Large intestine (tissue), 3 donors: ENCODE measurements around the gene MYL7. TPM values are rescaled to one million over a fixed set of nuclear protein-coding genes. Genes with fewer than 3 reads are reported as not detected.

Experiments used
- DNase-seq, 2 donors: peaks; one replicate each; pipeline versions ENCODE4 v3.0.0 to v3.0.0-alpha.2; 2013
- H3K27ac ChIP-seq: one replicate; pipeline ENCODE4 v1.5.1; 2013; ENCODE audit warnings: low read length
- H3K27me3 ChIP-seq: 2 replicates; pipeline ENCODE4 v1.6.1; 2013; ENCODE audit warnings: low read length; ENCODE audit not compliant: control insufficient read depth, insufficient read depth
- H3K36me3 ChIP-seq: 2 replicates; pipeline ENCODE4 v1.6.1; 2013; ENCODE audit warnings: low read length; ENCODE audit not compliant: control insufficient read depth, insufficient read depth
- H3K4me1 ChIP-seq: one replicate; pipeline ENCODE4 v1.6.1; 2013; ENCODE audit warnings: low read length; ENCODE audit not compliant: control insufficient read depth, insufficient read depth
- H3K4me3 ChIP-seq: one replicate; pipeline ENCODE4 v1.5.1; 2013; ENCODE audit warnings: low read length
- H3K9me3 ChIP-seq: one replicate; pipeline ENCODE4 v1.6.1; 2013; ENCODE audit warnings: mild to moderate bottlenecking, low read depth, low read length, moderate library complexity; ENCODE audit not compliant: control insufficient read depth
- WGBS: methylation state at CpG from one replicate; pipeline ENCODE4 v1.1.5; 2013; ENCODE audit warnings: low lambda C conversion rate; ENCODE audit not compliant: insufficient coverage; 5-methylcytosine and 5-hydroxymethylcytosine counted together
- polyA plus RNA-seq: library from polyadenylated mRNA; unstranded; fragments of 120-200 nt; gene quantifications from one replicate; pipeline ENCODE4 v1.2.1, GENCODE V29; 2013

The MYL7 gene
- polyA plus RNA-seq, 1 donor = 0.52 TPM

DNA sequence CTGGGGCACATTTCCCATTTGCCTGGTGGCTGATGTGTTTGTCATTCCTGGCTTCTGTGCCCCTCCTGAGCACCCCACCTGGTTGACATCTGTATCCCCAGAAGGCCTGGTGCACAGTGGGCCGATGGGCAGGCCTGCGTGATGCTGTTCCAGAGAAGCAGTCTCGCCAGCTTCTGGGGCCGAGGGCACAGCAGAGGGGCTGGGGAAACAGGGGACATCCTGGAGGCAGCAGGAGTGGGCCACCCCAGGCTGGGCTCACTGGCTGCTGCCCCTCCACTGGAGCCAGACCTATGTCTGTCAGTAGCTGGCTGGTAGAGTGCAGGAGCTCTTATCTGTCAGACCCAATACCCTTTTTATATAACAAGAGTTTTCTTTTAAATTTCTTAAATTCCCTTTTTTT, 896 bp upstream of the MYL7 start:
- no CpG with 5 or more reads among the region's 4 CpGs for WGBS
- H3K4me1 ChIP-seq = peaks cover 16% of the 10 kb centered on the region
- H3K4me3 ChIP-seq = no peak overlapping the region
- H3K27me3 ChIP-seq = peaks cover 28% of the 10 kb centered on the region
- no peaks in the 10 kb centered on the region for H3K36me3 ChIP-seq
- no peak for DNase-seq
- peaks cover 9% of the 10 kb centered on the region for H3K9me3 ChIP-seq
- H3K27ac ChIP-seq = no peak overlapping the region

DNA sequence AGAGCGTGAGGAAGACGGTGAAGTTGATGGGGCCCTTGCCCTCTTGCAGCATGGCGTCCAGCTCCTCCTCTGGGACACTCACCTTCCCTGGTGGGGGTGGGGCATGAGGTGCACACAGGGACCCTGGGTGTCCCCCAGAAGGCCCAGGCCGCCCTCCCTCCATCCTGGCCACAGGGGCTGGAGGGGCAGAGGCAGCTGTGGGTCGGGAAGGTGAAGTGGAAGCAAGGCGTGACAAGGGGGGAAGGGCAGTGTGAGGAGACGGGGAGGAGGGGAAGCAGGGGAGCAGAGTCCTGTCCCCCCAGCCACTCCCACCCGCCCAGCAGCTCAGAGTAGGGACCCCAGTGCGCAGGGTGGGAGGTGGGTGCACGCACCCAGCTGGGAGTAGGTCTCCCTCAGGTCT, 791 bp downstream of the MYL7 start:
- Histone ChIP-seq H3K36me3 (no peaks in the 10 kb centered on the region), H3K27ac (no peak overlapping the region), H3K4me3 (no peak overlapping the region), H3K4me1 (peaks cover 3% of the 10 kb centered on the region), H3K9me3 (peaks cover 5% of the 10 kb centered on the region), H3K27me3 (peaks cover 14% of the 10 kb centered on the region)
- no peak for DNase-seq
- WGBS = no CpG with 5 or more reads among the region's 10 CpGs

DNA sequence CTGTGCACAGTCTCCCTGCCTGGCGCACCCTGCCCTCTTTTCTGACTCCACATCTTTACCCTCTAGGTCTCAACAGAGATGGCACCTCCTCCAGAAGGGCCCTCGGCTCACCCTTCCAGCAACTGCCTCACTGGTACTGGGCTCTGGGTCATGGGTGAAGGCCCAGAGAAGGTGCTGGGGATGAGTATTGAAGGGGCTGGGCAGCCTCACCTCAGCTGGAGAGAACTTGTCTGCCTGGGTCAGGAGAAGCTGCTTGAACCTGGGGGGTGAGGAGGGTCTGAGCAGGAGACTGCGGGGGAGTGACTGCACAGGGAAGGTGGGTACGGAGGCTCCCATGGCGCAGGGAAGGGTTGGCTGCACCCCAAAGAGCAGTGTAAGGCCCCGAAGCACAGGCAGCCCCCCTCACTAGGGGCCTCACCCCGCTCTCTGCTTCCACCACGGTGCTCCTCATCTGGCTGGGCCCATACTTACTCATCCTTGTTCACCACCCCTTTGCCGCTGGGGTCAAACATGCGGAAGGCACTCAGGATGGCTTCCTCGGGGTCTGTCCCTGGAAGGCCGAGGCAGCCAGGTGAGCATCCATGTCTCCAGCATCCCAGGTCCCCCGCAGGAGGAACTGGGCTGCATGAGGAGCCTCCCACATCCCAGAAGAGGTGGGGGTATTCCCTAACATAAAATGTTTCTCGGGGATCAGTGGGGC, 1.7 kb downstream of the MYL7 start:
- Histone ChIP-seq H3K36me3 (no peaks in the 10 kb centered on the region), H3K27ac (no peak overlapping the region), H3K27me3 (peaks cover 5% of the 10 kb centered on the region), H3K4me1 (no peaks in the 10 kb centered on the region), H3K9me3 (no peaks in the 10 kb centered on the region), H3K4me3 (no peak overlapping the region)
- WGBS = no CpG with 5 or more reads among the region's 14 CpGs
- DNase-seq = no peak

DNA sequence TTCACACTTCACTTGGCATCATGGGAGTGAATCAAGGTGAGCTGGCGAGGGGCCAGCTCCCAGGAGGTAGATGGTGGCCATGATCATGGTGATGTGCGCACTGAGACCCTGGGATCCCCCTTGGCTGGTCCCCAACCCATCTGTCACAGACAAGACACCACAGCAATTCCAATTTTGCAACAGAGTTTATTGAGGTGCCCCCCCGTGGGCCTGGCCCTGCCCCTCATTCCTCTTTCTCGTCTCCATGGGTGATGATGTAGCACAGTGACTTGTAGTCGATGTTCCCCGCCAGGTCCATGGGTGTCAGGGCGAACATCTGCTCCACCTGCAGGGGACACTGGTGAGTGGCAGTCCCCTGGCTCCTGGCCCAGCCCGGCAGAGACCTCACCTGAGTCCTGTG, 2.4 kb downstream of the MYL7 start:
- no peaks in the 10 kb centered on the region for H3K36me3 ChIP-seq
- no CpG with 5 or more reads among the region's 8 CpGs for WGBS
- no peaks in the 10 kb centered on the region for H3K9me3 ChIP-seq
- no peak overlapping the region for H3K4me3 ChIP-seq
- H3K27me3 ChIP-seq = no peaks in the 10 kb centered on the region
- DNase-seq = no peak
- no peaks in the 10 kb centered on the region for H3K4me1 ChIP-seq
- no peak overlapping the region for H3K27ac ChIP-seq

DNA sequence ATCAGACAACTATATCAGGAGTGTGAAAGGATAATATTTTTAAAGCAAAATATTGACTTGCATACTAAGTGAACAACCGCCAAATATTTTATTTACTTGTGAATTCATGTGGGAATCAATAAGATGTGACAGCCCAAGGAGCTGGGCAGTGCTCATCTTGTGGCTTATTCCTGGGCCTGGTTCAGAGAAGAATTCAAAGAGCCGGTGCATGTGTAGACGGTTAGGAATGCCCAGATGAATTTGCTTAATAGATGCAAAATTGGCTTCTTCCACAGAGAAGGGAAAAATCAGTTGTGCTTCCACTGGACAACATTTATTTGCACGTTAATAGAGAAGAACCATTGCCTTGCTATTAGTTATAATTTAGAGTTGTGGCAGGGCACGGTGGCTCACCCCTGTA, 4.4 kb downstream of the MYL7 start:
- H3K27me3 ChIP-seq = no peaks in the 10 kb centered on the region
- no peak overlapping the region for H3K4me3 ChIP-seq
- no CpG with 5 or more reads among the region's 5 CpGs for WGBS
- H3K27ac ChIP-seq = no peak overlapping the region
- no peaks in the 10 kb centered on the region for H3K9me3 ChIP-seq
- H3K36me3 ChIP-seq = no peaks in the 10 kb centered on the region
- H3K4me1 ChIP-seq = peaks cover under 1% of the 10 kb centered on the region
- DNase-seq = no peak

DNA sequence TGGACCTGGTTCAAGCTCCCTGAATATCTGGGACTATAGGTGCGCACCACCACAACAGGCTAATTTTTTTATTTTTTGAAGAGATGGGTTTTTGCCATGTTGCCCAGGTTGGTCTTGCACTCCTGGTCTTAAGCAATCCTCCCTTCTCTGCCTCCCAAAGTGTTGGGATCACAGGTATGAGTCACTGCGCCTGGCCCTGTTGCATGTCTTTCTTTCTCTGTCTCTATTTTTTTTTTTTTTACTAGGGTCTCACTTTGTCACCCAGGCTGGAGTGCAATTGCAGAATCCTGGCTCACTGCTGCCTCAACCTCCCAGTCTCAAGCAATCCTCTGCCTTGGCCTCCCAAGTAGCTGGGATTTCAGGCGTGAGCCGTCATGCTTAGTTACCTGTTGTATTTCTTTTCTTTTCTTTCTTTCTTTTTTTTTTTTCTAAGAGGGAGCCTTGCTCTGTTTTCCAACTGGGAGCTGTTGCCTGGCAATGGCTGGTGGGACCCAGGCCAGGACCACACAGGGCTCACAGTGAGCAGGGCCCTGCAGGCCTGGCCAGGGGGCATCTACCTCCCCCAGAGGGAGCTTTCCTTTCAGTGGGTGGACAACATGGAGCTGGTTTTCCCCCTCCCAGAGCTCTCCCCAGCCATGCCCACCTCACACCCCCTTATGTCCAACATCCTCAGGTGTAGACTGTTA, 6.0 kb downstream of the MYL7 start:
- Histone ChIP-seq H3K9me3 (no peaks in the 10 kb centered on the region), H3K4me1 (peaks cover 7% of the 10 kb centered on the region), H3K27ac (no peak overlapping the region), H3K4me3 (no peak overlapping the region), H3K36me3 (no peaks in the 10 kb centered on the region), H3K27me3 (no peaks in the 10 kb centered on the region)
- DNase-seq = no peak
- whole genome bisulfite sequencing = 76% methylated on average over 2 of the region's 4 CpGs

DNA sequence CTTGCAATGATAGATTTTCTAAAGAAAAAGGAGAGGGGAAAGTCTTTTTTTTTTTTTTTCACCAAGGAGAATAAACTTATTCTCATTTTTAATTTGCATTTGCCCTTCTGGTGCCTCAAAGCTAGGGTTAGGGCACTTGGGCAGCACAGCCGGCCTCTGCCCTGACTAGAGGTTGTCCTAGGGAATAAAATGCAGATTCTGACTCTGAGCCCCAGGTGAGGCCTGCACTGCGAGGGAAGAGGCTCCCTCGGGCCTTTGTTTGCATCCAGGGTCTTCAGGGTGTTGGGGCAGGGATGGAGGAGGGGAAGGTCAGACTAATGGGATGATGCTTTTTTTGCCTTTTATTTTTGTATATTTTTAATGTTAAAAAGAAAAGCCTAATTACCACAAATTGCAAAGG, 7.8 kb downstream of the MYL7 start:
- H3K36me3 ChIP-seq = no peaks in the 10 kb centered on the region
- no peak overlapping the region for H3K27ac ChIP-seq
- no peak for DNase-seq
- peaks cover 7% of the 10 kb centered on the region for H3K4me1 ChIP-seq
- H3K27me3 ChIP-seq = no peaks in the 10 kb centered on the region
- no CpG with 5 or more reads among the region's 3 CpGs for WGBS
- H3K4me3 ChIP-seq = no peak overlapping the region
- no peaks in the 10 kb centered on the region for H3K9me3 ChIP-seq

DNA sequence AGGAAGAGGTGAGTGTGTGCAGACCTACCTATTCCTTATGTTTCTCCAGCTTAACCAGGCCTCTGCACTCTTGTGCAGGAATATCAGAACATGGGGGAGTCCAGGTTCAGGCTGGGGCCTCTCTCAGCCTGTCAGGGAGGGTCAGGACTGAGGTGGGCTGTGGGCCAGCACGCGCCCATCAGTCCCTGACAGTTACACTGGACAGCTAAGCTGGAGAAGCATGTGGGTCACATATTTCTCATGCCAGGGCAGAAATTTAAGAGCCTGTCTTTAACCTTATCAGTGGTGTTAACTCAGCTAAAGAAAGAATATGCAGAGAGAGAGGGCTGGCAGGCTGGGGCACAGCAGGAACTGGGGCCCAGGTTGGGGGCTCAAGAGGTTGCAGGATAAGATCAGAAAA, 9.1 kb downstream of the MYL7 start:
- Histone ChIP-seq H3K4me3 (no peak overlapping the region), H3K36me3 (no peaks in the 10 kb centered on the region), H3K9me3 (no peaks in the 10 kb centered on the region), H3K27me3 (no peaks in the 10 kb centered on the region), H3K4me1 (peaks cover 7% of the 10 kb centered on the region), H3K27ac (no peak overlapping the region)
- DNase-seq = no peak
- no CpG with 5 or more reads among the region's 2 CpGs for WGBS

DNA sequence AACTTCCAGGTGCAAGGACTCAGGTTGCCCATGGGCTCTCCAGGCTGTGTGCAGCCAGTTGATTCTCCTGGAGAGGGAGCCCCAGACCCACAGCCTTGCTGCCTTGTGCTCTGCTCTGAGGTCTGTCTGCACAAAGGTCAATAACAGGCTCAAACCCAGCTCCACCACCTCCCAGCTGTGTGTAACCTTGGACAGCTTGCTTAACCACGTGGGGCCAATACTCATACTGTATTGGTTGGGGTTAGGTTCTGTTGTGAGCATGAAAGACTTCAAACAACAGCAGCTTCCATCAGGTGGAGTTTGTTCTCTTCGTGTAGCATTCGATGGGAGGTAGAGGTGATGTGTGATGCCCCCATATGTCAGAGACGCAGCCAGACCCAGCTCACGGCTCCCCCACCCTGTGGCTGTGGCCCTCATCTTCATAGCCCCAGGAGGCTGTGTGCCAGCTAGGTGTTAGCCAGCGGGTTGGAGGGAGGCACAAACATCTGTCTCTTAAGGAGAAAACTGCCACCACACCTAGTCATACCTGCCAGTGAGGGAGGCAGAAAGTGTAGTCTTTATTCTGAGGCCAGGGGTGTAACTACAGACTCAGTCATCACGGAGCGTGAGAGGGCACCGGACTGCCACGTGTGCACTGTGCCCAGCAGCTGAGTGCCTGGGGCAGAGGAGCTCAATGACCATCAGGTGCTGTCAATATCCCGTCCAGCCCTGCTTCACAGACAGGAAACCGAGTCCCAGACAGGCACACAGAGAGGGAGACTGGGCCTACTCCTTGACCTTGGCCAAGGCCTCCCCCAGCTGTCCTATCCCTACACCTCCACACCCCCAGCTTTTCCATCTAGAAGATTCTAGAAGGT, 9.7 kb downstream of the MYL7 start:
- Histone ChIP-seq H3K27me3 (no peaks in the 10 kb centered on the region), H3K27ac (no peak overlapping the region), H3K9me3 (no peaks in the 10 kb centered on the region), H3K4me3 (no peak overlapping the region), H3K36me3 (no peaks in the 10 kb centered on the region), H3K4me1 (peaks cover 7% of the 10 kb centered on the region)
- DNase-seq = peak; percentile 22 to 43
- no CpG with 5 or more reads among the region's 12 CpGs for WGBS

DNA sequence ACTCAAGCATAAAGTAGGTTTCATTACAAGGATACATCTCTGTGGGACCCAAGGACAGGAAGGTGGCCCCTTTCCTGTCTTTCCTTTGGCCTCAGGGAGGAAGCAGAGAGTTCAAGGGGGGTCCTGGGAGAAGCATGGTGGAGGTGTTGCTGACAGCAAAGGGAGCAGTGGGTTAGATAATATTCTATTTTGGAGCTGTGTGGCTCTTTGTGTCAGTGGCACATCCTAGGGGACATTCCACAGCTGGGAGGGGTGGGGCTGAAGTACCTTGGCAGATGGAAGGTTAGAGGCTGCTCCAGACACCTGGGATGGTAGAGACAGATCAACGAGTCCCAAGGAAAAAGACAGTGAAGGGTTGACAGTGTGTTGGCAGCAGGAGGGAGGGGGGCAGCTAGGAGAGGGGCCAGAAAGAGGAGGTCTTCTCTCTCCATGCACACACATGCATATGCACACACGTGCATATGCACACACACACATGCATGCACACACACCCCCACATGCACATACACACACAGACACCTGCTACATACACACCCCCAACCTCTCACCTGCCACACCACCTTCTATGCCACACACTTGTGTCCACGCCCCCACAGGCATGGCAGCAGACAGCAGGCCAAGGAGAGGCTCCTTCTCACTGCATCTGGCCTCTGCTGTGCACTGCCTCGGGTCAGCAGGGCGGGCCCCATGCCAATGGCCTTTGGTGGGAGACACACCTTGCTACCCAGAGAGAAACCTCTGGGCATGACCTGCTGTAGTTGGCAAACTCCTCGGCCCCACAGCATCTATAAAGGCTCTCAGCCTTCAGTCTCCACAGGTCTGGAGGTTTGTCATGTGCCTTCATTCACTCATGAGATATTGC, 12.2 kb downstream of the MYL7 start:
- Histone ChIP-seq H3K36me3 (no peaks in the 10 kb centered on the region), H3K4me3 (no peak overlapping the region), H3K9me3 (no peaks in the 10 kb centered on the region), H3K27me3 (no peaks in the 10 kb centered on the region), H3K4me1 (peaks cover 7% of the 10 kb centered on the region), H3K27ac (no peak overlapping the region)
- WGBS = no CpG with 5 or more reads among the region's 6 CpGs
- DNase-seq = no peak
